ENCODE data around the gene CRYBB1. TPM values are rescaled to one million over a fixed set of nuclear protein-coding genes. Genes with fewer than 3 reads are reported as not detected.

The CRYBB1 gene
- total RNA-seq, 1 experiment from 2014 or later = not detected

DNA sequence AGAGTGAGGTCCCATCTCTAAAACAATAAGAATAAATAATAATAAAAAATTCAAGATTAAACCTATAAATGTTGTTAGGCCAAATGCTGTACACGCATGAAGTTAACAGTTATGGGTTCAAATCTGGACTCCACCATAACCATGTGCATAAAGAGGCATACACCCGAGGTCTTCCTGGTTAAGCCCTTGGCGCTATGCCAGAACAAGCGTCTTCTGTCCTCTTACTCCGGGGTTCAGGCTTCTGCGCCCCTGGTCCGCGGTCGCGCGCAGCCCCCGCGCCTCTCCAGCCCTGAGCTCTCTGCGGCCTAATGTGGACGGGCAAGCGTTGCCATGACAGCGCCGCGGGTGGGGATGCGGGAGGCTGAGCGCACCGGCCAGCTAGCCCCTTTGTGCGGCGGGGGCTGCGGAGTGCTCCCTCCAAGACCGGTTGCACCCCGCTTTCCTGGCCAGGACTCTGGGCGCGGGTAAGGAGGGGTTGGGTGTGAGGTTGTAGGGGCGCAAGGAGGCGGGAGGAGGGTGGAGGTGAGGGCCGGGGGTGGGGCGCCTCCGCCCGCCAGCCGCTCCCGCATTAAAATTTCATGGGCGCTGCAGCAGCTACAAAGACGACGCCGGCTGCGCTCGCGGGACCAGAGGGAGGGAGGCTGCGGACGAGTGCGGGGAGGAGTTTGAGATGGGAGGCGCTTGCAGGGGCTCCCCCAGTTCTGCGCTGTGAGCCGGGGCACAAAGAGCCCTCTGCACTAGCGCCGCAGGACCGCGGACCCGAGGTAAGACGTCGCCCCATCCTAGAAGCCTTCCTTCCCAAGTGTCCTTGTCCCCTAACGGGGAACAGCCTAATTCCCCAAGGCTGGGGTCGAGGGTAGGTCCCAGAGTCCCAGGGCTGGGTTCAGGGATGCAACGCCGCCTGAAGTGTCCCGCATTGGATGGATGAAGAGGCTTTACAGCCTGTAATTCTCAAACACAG lies 39.3 kb upstream of the CRYBB1 start, which contains the start of gene MIAT:
TSS of gene MIAT (plus strand) at position 698 of the 961 bp plus-strand sequence.
- Histone ChIP-seq H3K9me3 (ENCODE audit: control insufficient read depth, insufficient read depth, low read depth, low read length) (no peaks in the 10 kb centered on the region), H3K36me3 (ENCODE audit: control insufficient read depth, insufficient read depth, low read length) (no peaks in the 10 kb centered on the region), H3K27me3 (ENCODE audit: control insufficient read depth, insufficient read depth, low read length) (peaks cover 3% of the 10 kb centered on the region; the same call in 1 of the 2 replicates), H3K4me1 (ENCODE audit: control insufficient read depth, insufficient read depth, low read length) (peaks cover 4% of the 10 kb centered on the region), H3K27ac (ENCODE audit: low read length) (no peak within 1 kb of the TSS), H3K4me3 (ENCODE audit: low read depth in 2 of 2, low read length in 2 of 2) (peak within 1 kb of the TSS; percentile 18 to 27; a peak in 1 of 4 replicates)
- ChIA-PET POLR2A (no interaction called here), CTCF (interaction anchor here (0.6 kb wide), 1 partner anchor 290 kb away, joined by 3 read pairs; no protein-coding TSS in a partner anchor)
- BruUV-seq (replicated peaks) = no TSS peak
- DNase-seq (ENCODE audit: low read depth, low spot score) (no peak), ATAC-seq (peak; percentile 46; the same call in 1 of the 2 replicates)
- in situ Hi-C loops (cut with HindIII; ENCODE audit: low pct_unique_long_range_greater_than_20kb, low sequenced_read_pairs) = no loop called here
- intact Hi-C loops (cut with micrococcal nuclease; ENCODE audit: unreplicated experiment) = no loop called here
- TF ChIP-seq TCF7L2 (IDR thresholded peaks at IDR 0.05; ENCODE audit: low read depth, low read length) (no peak), REST (IDR thresholded peaks at IDR 0.05; ENCODE audit: insufficient read depth in 1 of 2, low read depth in 2 of 2, low read length in 1 of 2) (no peak), POLR2AphosphoS5 (IDR thresholded peaks at IDR 0.05; ENCODE audit: low read depth, low read length) (no peak), SIN3A (IDR thresholded peaks at IDR 0.05; ENCODE audit: borderline replicate concordance, insufficient read depth, low read depth, low read length) (no peak), CTCF (IDR thresholded peaks at IDR 0.05) (no peak)

GRCh38 chr22:26651815-26652214 lies 34.0 kb upstream of the CRYBB1 start:
- no peaks in the 10 kb centered on the region for H3K4me1 ChIP-seq (ENCODE audit: control insufficient read depth, insufficient read depth, low read length)
- H3K27me3 ChIP-seq (ENCODE audit: control insufficient read depth, insufficient read depth, low read length) = peaks cover 5% of the 10 kb centered on the region
- no TSS peak for BruUV-seq (replicated peaks)
- no peak overlapping the region for H3K4me3 ChIP-seq (ENCODE audit: low read depth in 2 of 2, low read length in 2 of 2)
- no peaks in the 10 kb centered on the region for H3K9me3 ChIP-seq (ENCODE audit: control insufficient read depth, insufficient read depth, low read depth, low read length)
- TF ChIP-seq CTCF (IDR thresholded peaks at IDR 0.05) = no peak
- TF ChIP-seq POLR2AphosphoS5 (IDR thresholded peaks at IDR 0.05; ENCODE audit: low read depth, low read length) = no peak
- no peak for TF ChIP-seq SIN3A (IDR thresholded peaks at IDR 0.05; ENCODE audit: borderline replicate concordance, insufficient read depth, low read depth, low read length)
- no peak for TF ChIP-seq TCF7L2 (IDR thresholded peaks at IDR 0.05; ENCODE audit: low read depth, low read length)
- no peak for TF ChIP-seq REST (IDR thresholded peaks at IDR 0.05; ENCODE audit: insufficient read depth in 1 of 2, low read depth in 2 of 2, low read length in 1 of 2)
- in situ Hi-C loops (cut with HindIII; ENCODE audit: low pct_unique_long_range_greater_than_20kb, low sequenced_read_pairs) (no loop called here), intact Hi-C loops (cut with micrococcal nuclease; ENCODE audit: unreplicated experiment) (no loop called here)
- H3K27ac ChIP-seq (ENCODE audit: low read length) = no peak overlapping the region
- ATAC-seq (no peak), DNase-seq (ENCODE audit: low read depth, low spot score) (no peak)
- ChIA-PET POLR2A (no interaction called here), CTCF (no interaction called here)
- no peaks in the 10 kb centered on the region for H3K36me3 ChIP-seq (ENCODE audit: control insufficient read depth, insufficient read depth, low read length)

All from Panc1 (cell line).